SK-N-SH (cell line): ENCODE measurements around the gene SV2C. TPM values are rescaled to one million over a fixed set of nuclear protein-coding genes. Genes with fewer than 3 reads are reported as not detected.

Source experiments
- CTCF ChIA-PET: fragments of 300-600, 350-600 bp; formaldehyde crosslinking; extraction: SDS; loops from one replicate; lab custom pipeline; 2021; lab: Yijun Ruan, JAX
- POLR2A ChIA-PET: fragments of 350-600 bp; sonication (Branson Sonifier 250); formaldehyde crosslinking; extraction: SDS; loops from one replicate; lab custom pipeline; 2020; ENCODE audit warnings: antibody characterized with exemption, inconsistent platforms; lab: Yijun Ruan, JAX
- DNase-seq: peaks from one replicate; pipeline ENCODE4 v3.0.0; 2012
- H2AFZ ChIP-seq: fragments of 200-600 bp; sonication (generic); 2 replicates; pipeline ENCODE4 v1.8.1; 2016; ENCODE audit warnings: antibody characterized with exemption, mild to moderate bottlenecking, low read depth
- H3F3A ChIP-seq: fragments of 200-600 bp; sonication (generic); replicated peaks from 2 replicates; pipeline ENCODE3; 2016; ENCODE audit warnings: antibody characterized with exemption, mild to moderate bottlenecking; ENCODE audit not compliant: insufficient read depth
- H3K27ac ChIP-seq, 2 experiments: fragments of 200-500 bp in 1 of 2; fragments of 200-600 bp in 1 of 2; sonication (Bioruptor generic) in 1 of 2; sonication (generic), shearing (Covaris generic) in 1 of 2; 2 replicates each; pipeline versions ENCODE4 v1.5.1 to v1.6.1; 2014 to 2016; ENCODE audit warnings: low read depth in 2 of 2, inconsistent platforms in 1 of 2, low read length in 1 of 2, mild to moderate bottlenecking in 1 of 2, mixed read lengths in 1 of 2
- H3K27me3 ChIP-seq: fragments of 200-600 bp; sonication (generic), shearing (Covaris generic); 2 replicates; pipeline ENCODE4 v1.6.1; 2016; ENCODE audit warnings: mixed run types; ENCODE audit not compliant: insufficient read depth
- H3K36me3 ChIP-seq, 2 experiments: fragments of 200-500 bp in 1 of 2; fragments of 200-600 bp in 1 of 2; sonication (Bioruptor generic) in 1 of 2; sonication (generic) in 1 of 2; replicated peaks in 1 of 2; 2 replicates each; pipeline versions ENCODE3 to v1.5.1; 2014 to 2016; ENCODE audit warnings: low read length in 1 of 2, mild to moderate bottlenecking in 1 of 2; ENCODE audit not compliant: insufficient read depth in 2 of 2, control insufficient read depth in 1 of 2
- H3K4me1 ChIP-seq, 2 experiments: fragments of 200-500 bp in 1 of 2; fragments of 200-600 bp in 1 of 2; sonication (Bioruptor generic) in 1 of 2; sonication (generic), shearing (Covaris generic) in 1 of 2; 2 replicates each; pipeline versions ENCODE4 v1.5.1 to v1.6.1; 2014 to 2016; ENCODE audit warnings: low read depth in 1 of 2, low read length in 1 of 2, mixed run types in 1 of 2; ENCODE audit not compliant: insufficient read depth in 2 of 2, control insufficient read depth in 1 of 2
- H3K4me2 ChIP-seq: fragments of 200-600 bp; sonication (generic), shearing (Covaris generic); 2 replicates; pipeline ENCODE4 v1.6.1; 2017; ENCODE audit warnings: mixed run types
- H3K4me3 ChIP-seq, 2 experiments: fragments of 200-500 bp in 1 of 2; fragments of 200-600 bp in 1 of 2; sonication (Bioruptor generic) in 1 of 2; sonication (generic), shearing (Covaris generic) in 1 of 2; 2 replicates each; pipeline versions ENCODE4 v1.5.1 to v1.8.1; 2014 to 2016; ENCODE audit warnings: low read depth in 2 of 2, inconsistent platforms in 1 of 2, low read length in 1 of 2, mild to moderate bottlenecking in 1 of 2, mixed read lengths in 1 of 2, moderate library complexity in 1 of 2
- H3K79me2 ChIP-seq: fragments of 200-600 bp; sonication (generic); 2 replicates; pipeline ENCODE4 v1.8.1; 2017; ENCODE audit warnings: mild to moderate bottlenecking; ENCODE audit not compliant: insufficient read depth
- H3K9ac ChIP-seq: fragments of 200-600 bp; sonication (generic); 2 replicates; pipeline ENCODE4 v1.6.1; 2017; ENCODE audit warnings: mixed run types
- H3K9me2 ChIP-seq: fragments of 200-600 bp; sonication (generic); 2 replicates; pipeline ENCODE4 v1.6.1; 2017; ENCODE audit warnings: mixed run types
- H3K9me3 ChIP-seq: fragments of 200-600 bp; sonication (generic); 2 replicates; pipeline ENCODE4 v1.6.1; 2017; ENCODE audit warnings: mixed run types, mild to moderate bottlenecking, moderate library complexity
- H4K20me1 ChIP-seq: fragments of 200-600 bp; sonication (generic); 2 replicates; pipeline ENCODE4 v1.6.1; 2017; ENCODE audit warnings: mild to moderate bottlenecking, mixed run types; ENCODE audit not compliant: insufficient read depth
- CTCF ChIP-seq: fragments of 200-600 bp; sonication (generic); IDR thresholded peaks from 2 replicates; pipeline ENCODE4 v1.6.1; 2017; ENCODE audit warnings: antibody characterized with exemption, mild to moderate bottlenecking, moderate library complexity
- EP300 ChIP-seq, 2 experiments: IDR thresholded peaks; 2 replicates each; pipeline versions ENCODE4 v1.4.0 to v1.6.1; 2012; ENCODE audit warnings: borderline replicate concordance in 1 of 2, low read depth in 1 of 2, low read length in 1 of 2
- FOSL2 ChIP-seq: IDR thresholded peaks from 2 replicates; pipeline ENCODE4 v1.4.0; 2012; ENCODE audit warnings: low read depth, mild to moderate bottlenecking, moderate library complexity, borderline replicate concordance
- MEF2A ChIP-seq: IDR thresholded peaks from 2 replicates; pipeline ENCODE4 v1.4.0; 2012; ENCODE audit warnings: low read depth, borderline replicate concordance
- RAD21 ChIP-seq: IDR thresholded peaks from 2 replicates; pipeline ENCODE4 v1.6.1; 2012; ENCODE audit warnings: mild to moderate bottlenecking, low read length
- RCOR1 ChIP-seq: fragments of 150-350 bp; IDR thresholded peaks from 2 replicates; pipeline ENCODE4 v1.6.1; 2017; ENCODE audit warnings: antibody characterized with exemption, low read length
- SIN3A ChIP-seq: IDR thresholded peaks from 2 replicates; pipeline ENCODE4 v1.6.1; 2012; ENCODE audit warnings: low read depth, mild to moderate bottlenecking, low read length, moderate library complexity, borderline replicate concordance
- SMC3 ChIP-seq: IDR thresholded peaks from 2 replicates; pipeline ENCODE4 v1.6.1; 2012; ENCODE audit warnings: low read depth, low read length, improper control_type of control experiment
- WGBS: methylation state at CpG from one replicate; pipeline ENCODE4 v1.1.6; 2017; ENCODE audit warnings: low lambda C conversion rate; 5-methylcytosine and 5-hydroxymethylcytosine counted together
- polyA plus RNA-seq, 3 experiments: library from polyadenylated mRNA; depleted of rRNA; stranded (reverse); fragments of >200 nt; gene quantifications; 2 replicates each; pipeline ENCODE4 v1.2.3, GENCODE V29; 2012

The SV2C gene
- polyA plus RNA-seq, 1 of the 3 experiments (the other 2 are of a cell fraction): 0.05 TPM

GRCh38 chr5:76252437-76252836, 169.3 kb downstream of the SV2C start:
- Histone ChIP-seq H3K4me1 (peaks cover 0 to 12% of the 10 kb centered on the region in 2 experiments; a peak in 1 of 4 replicates), H3K36me3 (no peaks in the 10 kb centered on the region), H3K9me2 (no peaks in the 10 kb centered on the region), H3K4me2 (no peak overlapping the region), H3K27me3 (no peaks in the 10 kb centered on the region), H3K79me2 (no peaks in the 10 kb centered on the region), H3K9me3 (no peaks in the 10 kb centered on the region), H3K27ac (no peak overlapping the region), H3K4me3 (no peak overlapping the region), H4K20me1 (no peaks in the 10 kb centered on the region), H3K9ac (no peak overlapping the region), H3F3A (no peaks in the 10 kb centered on the region), H2AFZ (no peak overlapping the region)
- no peak for DNase-seq
- ChIA-PET POLR2A (no interaction called here), CTCF (interaction anchor here (1.5 to 5.5 kb wide), 3 partner anchors 78 to 517 kb away, joined by 5 to 69 read pairs (median 62); no protein-coding TSS in a partner anchor)
- TF ChIP-seq EP300 (IDR thresholded peaks at IDR 0.05; ENCODE audit: borderline replicate concordance in 1 of 2, low read depth in 1 of 2, low read length in 1 of 2): no peak
- TF ChIP-seq SIN3A: no peak
- no peak for TF ChIP-seq MEF2A
- no peak for TF ChIP-seq CTCF
- no peak for TF ChIP-seq FOSL2
- 34% methylated on average over 2 of the region's 2 CpGs for WGBS

- Histone ChIP-seq H3K79me2 (no peaks in the 10 kb centered on the region), H3K4me2 (peak overlapping the region; percentile 39; the same call in 1 of the 2 replicates), H4K20me1 (no peaks in the 10 kb centered on the region), H3K9me3 (no peaks in the 10 kb centered on the region), H3K9me2 (no peaks in the 10 kb centered on the region), H2AFZ (no peak overlapping the region), H3F3A (no peaks in the 10 kb centered on the region), H3K27ac (peak overlapping the region in 1 of 2 experiments; percentile 31; a peak in 1 of 4 replicates), H3K27me3 (no peaks in the 10 kb centered on the region), H3K4me3 (peak overlapping the region in 1 of 2 experiments; percentile 28; a peak in 1 of 4 replicates), H3K9ac (no peak overlapping the region), H3K4me1 (peaks cover 0 to 9% of the 10 kb centered on the region in 2 experiments; a peak in 1 of 4 replicates), H3K36me3 (no peaks in the 10 kb centered on the region)
- DNase-seq: peak; percentile 71
- WGBS: 14% methylated on average over 7 of the region's 8 CpGs
- TF ChIP-seq RAD21: peak; percentile 98
- TF ChIP-seq RCOR1: no peak
- peak; percentile 87 for TF ChIP-seq SMC3
- peak; percentile 69 for TF ChIP-seq CTCF
- ChIA-PET POLR2A (interaction anchor here (1.0 kb wide), 1 partner anchor 81 kb away, joined by 5 read pairs; no protein-coding TSS in a partner anchor), CTCF (interaction anchor here (0.6 to 5.5 kb wide), 57 partner anchors 8 to 1206 kb away, joined by 3 to 69 read pairs (median 4); no protein-coding TSS in a partner anchor)
These were observed 173.1 kb downstream of the SV2C start for GRCh38 chr5:76256116-76256889.
